ACC112 (cell line): ENCODE results near the gene TPMT.

Experiments used
- H2AFZ ChIP-seq: fragments of 200-600 bp; sonication (generic); one replicate; pipeline ENCODE4 v1.6.0; 2017; ENCODE audit warnings: antibody characterized with exemption, low read length; ENCODE audit not compliant: unreplicated experiment
- H3K27ac ChIP-seq: fragments of 200-600 bp; sonication (generic); 2 replicates; pipeline ENCODE4 v1.5.1; 2014; ENCODE audit warnings: low read depth, mild to moderate bottlenecking, antibody characterized with exemption, low read length, moderate library complexity
- H3K27me3 ChIP-seq: fragments of 200-600 bp; sonication (generic); 2 replicates; pipeline ENCODE4 v1.6.1; 2014; ENCODE audit warnings: mild to moderate bottlenecking, antibody characterized with exemption, low read length, moderate library complexity, mixed read lengths; ENCODE audit not compliant: insufficient read depth
- H3K36me3 ChIP-seq: fragments of 200-600 bp; sonication (generic); 2 replicates; pipeline ENCODE4 v1.6.1; 2016; ENCODE audit warnings: mild to moderate bottlenecking, antibody characterized with exemption, low read length, moderate library complexity, mixed read lengths; ENCODE audit not compliant: insufficient read depth
- H3K4me1 ChIP-seq: fragments of 200-600 bp; sonication (generic); one replicate; pipeline ENCODE4 v1.6.1; 2016; ENCODE audit warnings: low read length, mixed read lengths; ENCODE audit not compliant: insufficient read depth, unreplicated experiment, control insufficient read depth
- H3K4me3 ChIP-seq: fragments of 200-600 bp; sonication (generic); 2 replicates; pipeline ENCODE4 v1.5.1; 2014; ENCODE audit warnings: mild to moderate bottlenecking, low read depth, low read length
- H3K79me2 ChIP-seq: fragments of 200-600 bp; sonication (generic); one replicate; pipeline ENCODE4 v1.6.0; 2016; ENCODE audit warnings: low read length; ENCODE audit not compliant: control insufficient read depth, unreplicated experiment, insufficient read depth

The TPMT gene

GRCh38 chr6:18139935-18140621 lies 14.8 kb downstream of the TPMT start:
- no peak overlapping the region for H3K27ac ChIP-seq
- no peaks in the 10 kb centered on the region for H3K79me2 ChIP-seq
- H3K4me3 ChIP-seq: no peak overlapping the region
- no peak overlapping the region for H2AFZ ChIP-seq
- no peaks in the 10 kb centered on the region for H3K27me3 ChIP-seq
- no peaks in the 10 kb centered on the region for H3K4me1 ChIP-seq
- peaks cover 10% of the 10 kb centered on the region for H3K36me3 ChIP-seq

- no peaks in the 10 kb centered on the region for H3K79me2 ChIP-seq
- H3K4me1 ChIP-seq: no peaks in the 10 kb centered on the region
- H3K36me3 ChIP-seq: peaks cover 10% of the 10 kb centered on the region
- H3K27ac ChIP-seq: no peak overlapping the region
- H3K4me3 ChIP-seq: no peak overlapping the region
- no peaks in the 10 kb centered on the region for H3K27me3 ChIP-seq
- H2AFZ ChIP-seq: no peak overlapping the region
Measured at GRCh38 chr6:18138906-18139305, 16.0 kb downstream of the TPMT start.

GRCh38 chr6:18136260-18136659 lies 18.6 kb downstream of the TPMT start:
- no peaks in the 10 kb centered on the region for H3K27me3 ChIP-seq
- no peak overlapping the region for H2AFZ ChIP-seq
- peaks cover 10% of the 10 kb centered on the region; the same call in 1 of the 2 replicates for H3K36me3 ChIP-seq

GRCh38 chr6:18135171-18135570 lies 19.7 kb downstream of the TPMT start:
- Histone ChIP-seq H3K36me3 (peaks cover 10% of the 10 kb centered on the region; the same call in 1 of the 2 replicates), H3K27ac (no peak overlapping the region), H3K79me2 (no peaks in the 10 kb centered on the region), H3K4me3 (no peak overlapping the region), H3K27me3 (no peaks in the 10 kb centered on the region), H3K4me1 (no peaks in the 10 kb centered on the region), H2AFZ (no peak overlapping the region)

More at GRCh38 chr6:18136260-18136659, 18.6 kb downstream of the TPMT start:
- no peak overlapping the region for H3K27ac ChIP-seq
- H3K4me3 ChIP-seq: no peak overlapping the region
- no peaks in the 10 kb centered on the region for H3K79me2 ChIP-seq
- H3K4me1 ChIP-seq: no peaks in the 10 kb centered on the region

- Histone ChIP-seq H3K36me3 (no peaks in the 10 kb centered on the region; the same call in 1 of the 2 replicates), H2AFZ (no peak overlapping the region), H3K4me3 (no peak overlapping the region)
Measured at GRCh38 chr6:18132346-18132745, 22.5 kb downstream of the TPMT start.

GRCh38 chr6:18126121-18126520 lies 28.8 kb downstream of the TPMT start:
- Histone ChIP-seq H2AFZ (peak overlapping the region; percentile 30), H3K4me1 (peaks cover 15% of the 10 kb centered on the region), H3K27ac (no peak overlapping the region), H3K4me3 (no peak overlapping the region), H3K36me3 (no peaks in the 10 kb centered on the region), H3K79me2 (peaks cover 8% of the 10 kb centered on the region), H3K27me3 (no peaks in the 10 kb centered on the region)

More at GRCh38 chr6:18132346-18132745, 22.5 kb downstream of the TPMT start:
- H3K79me2 ChIP-seq: no peaks in the 10 kb centered on the region
- no peak overlapping the region for H3K27ac ChIP-seq
- no peaks in the 10 kb centered on the region for H3K4me1 ChIP-seq
- no peaks in the 10 kb centered on the region for H3K27me3 ChIP-seq

- Histone ChIP-seq H3K79me2 (peaks cover 8% of the 10 kb centered on the region), H3K36me3 (no peaks in the 10 kb centered on the region), H2AFZ (peak within 1 kb of the TSS; percentile 93), H3K27me3 (no peaks in the 10 kb centered on the region), H3K27ac (no peak within 1 kb of the TSS), H3K4me1 (peaks cover 15% of the 10 kb centered on the region), H3K4me3 (peak within 1 kb of the TSS; percentile 82)
Measured at GRCh38 chr6:18122128-18123093, 32.5 kb downstream of the TPMT start, which contains the start of gene NHLRC1. Gene NHLRC1, minus strand, starts transcription at chr6:18122677. Its CDS starts 71 bp downstream, at chr6:18122606.

GRCh38 chr6:18121580-18122127 lies 33.2 kb downstream of the TPMT start:
- peak overlapping the region; percentile 93 for H2AFZ ChIP-seq
- H3K36me3 ChIP-seq: no peaks in the 10 kb centered on the region
- H3K4me3 ChIP-seq: peak overlapping the region; percentile 82
- H3K27ac ChIP-seq: no peak overlapping the region
- H3K79me2 ChIP-seq: peaks cover 8% of the 10 kb centered on the region
- H3K27me3 ChIP-seq: no peaks in the 10 kb centered on the region
- H3K4me1 ChIP-seq: peaks cover 15% of the 10 kb centered on the region

GRCh38 chr6:18119236-18119635 lies 35.6 kb downstream of the TPMT start:
- peaks cover 8% of the 10 kb centered on the region for H3K79me2 ChIP-seq
- H3K27me3 ChIP-seq: no peaks in the 10 kb centered on the region
- H3K27ac ChIP-seq: no peak overlapping the region
- no peak overlapping the region for H3K4me3 ChIP-seq
- no peak overlapping the region for H2AFZ ChIP-seq
- no peaks in the 10 kb centered on the region for H3K36me3 ChIP-seq
- peaks cover 10% of the 10 kb centered on the region for H3K4me1 ChIP-seq

- H3K4me3 ChIP-seq: no peak overlapping the region
Measured at GRCh38 chr6:18118330-18118729, 36.5 kb downstream of the TPMT start.

More at GRCh38 chr6:18118330-18118729, 36.5 kb downstream of the TPMT start:
- no peak overlapping the region for H3K27ac ChIP-seq
- H3K79me2 ChIP-seq: peaks cover 8% of the 10 kb centered on the region
- no peaks in the 10 kb centered on the region for H3K36me3 ChIP-seq
- no peaks in the 10 kb centered on the region for H3K27me3 ChIP-seq
- H2AFZ ChIP-seq: no peak overlapping the region
- peaks cover 10% of the 10 kb centered on the region for H3K4me1 ChIP-seq
